Activated CD4-positive, CD25-positive, alpha-beta regulatory T cell treated with anti-CD3 and anti-CD28 coated beads, Interleukin-2, amount 50 U/mL, for 16 hours (primary cell): Measurements from ENCODE around the gene LZTS2.

ENCODE experiments used
- DNase-seq: peaks from one replicate; pipeline ENCODE4 v3.0.0-alpha.2; 2020; ENCODE audit warnings: low read depth, low spot score

The LZTS2 gene

DNA sequence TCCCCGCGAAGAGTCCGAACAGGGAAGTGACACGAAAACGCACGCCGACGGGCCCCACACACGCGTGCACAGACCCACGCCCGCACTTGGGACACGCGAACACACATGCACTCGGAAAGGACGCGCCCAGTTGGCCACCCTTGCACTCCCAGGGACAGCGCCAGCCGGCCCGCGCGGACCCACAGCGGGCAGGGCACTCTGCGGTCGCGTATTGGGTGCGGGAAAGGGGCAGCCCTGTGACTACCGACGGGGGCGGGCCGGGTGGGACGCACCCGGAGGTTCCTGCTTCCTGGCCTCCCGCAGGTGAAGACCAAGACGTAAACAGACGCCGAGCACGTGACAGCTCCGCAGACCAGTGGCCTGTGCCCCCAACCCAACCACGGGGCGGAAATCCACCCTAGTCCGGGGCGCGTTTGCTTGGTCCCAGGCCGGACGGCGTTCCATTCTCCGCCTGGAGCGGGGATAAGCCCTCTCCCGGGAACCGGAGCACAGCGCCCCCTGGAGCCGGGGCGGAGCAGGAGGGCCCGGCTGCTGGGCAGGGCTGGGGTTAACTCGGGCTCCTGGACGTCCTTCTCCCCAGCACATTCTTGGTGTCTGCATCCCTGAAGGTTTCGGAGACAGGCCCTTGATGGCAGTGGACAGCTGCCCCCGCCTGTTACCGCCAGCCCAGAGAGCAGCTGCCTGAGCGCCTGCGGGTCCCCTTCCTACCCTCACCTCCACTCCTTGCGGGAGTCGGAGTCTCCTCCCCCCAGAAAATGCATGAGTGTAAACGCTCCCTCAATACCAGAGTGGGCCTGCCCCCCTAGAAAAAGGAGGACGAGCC is 2.0 kb upstream of the LZTS2 start:
- peak; percentile 49 for DNase-seq

DNA sequence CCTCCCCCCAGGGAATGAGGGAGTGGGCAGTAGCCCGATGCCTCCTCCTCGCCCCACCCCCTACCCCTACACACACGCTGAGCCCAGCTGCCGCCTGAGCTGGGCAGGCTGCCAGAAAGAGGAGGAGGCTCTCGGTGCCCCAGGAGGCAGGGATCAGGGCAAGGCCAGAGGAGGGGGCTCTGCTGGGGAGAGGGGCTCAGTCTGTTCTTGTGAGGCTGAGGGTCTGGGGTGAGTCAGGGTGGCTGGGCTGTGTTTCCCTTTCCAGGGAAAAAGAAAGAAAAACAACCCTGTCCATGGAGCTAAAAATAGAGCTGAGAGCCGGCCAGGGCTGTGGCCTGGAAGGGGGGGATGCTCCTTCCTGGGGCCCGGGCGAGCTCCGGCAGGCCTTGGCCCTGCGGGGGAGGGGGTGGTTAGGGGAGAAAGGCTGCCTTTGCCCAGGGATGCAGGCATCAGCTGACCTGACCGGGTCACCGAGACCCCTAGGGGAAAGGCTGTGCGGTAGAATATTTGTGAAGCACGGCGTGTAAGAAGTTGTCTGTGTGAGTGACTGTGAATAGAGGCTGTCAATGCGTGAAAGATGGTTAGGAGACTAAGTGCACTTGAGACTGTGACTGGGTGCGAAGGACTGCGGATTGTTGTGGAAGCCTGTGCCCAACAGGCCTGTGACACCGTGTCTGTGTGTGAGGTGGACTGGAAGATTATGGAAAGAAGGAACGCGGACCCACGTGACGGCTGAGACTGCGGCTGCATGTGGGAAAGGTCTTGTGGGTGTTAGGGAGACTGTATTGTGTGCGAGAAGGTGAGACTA is 1.2 kb upstream of the LZTS2 start:
- DNase-seq, result peak; percentile 39

DNA sequence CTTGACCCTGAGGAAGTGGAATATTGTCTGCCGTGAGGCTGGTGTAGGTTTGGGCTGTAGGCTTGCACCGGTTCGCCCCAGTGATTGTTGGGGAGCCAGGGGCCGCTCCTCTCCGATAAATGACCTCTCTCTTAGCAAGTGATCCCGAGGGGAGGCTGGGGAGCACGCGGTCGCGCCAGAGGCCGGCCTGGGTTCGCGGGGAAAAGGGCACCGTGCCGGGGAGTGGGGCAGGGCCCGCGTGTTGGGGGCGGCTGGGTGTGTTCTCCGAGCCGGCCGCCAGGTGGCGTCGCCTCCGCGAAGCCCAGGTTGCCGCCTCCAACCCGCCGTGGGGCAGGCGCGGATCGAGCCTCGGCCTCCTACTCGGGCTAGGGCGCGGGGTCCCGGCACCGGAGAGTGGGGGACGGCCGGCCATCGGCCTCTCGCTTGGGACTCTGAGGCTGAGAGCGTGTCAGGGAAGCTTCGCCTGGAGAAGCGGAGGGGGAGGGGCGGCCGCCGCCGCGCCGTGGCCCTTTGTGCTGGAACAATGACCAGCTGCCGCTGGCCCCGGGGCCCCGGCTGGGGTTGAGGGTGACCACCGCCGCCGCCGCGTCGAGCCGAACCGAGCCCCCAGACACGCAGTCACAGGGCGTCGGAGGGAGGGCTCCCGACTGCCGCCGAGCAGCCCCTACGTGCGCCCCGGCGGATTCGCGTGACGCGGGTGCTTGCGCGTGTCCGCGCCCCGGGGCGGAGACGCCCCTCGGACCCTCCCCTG is 442 bp upstream of the LZTS2 start:
- peak; percentile 51 for DNase-seq

DNA sequence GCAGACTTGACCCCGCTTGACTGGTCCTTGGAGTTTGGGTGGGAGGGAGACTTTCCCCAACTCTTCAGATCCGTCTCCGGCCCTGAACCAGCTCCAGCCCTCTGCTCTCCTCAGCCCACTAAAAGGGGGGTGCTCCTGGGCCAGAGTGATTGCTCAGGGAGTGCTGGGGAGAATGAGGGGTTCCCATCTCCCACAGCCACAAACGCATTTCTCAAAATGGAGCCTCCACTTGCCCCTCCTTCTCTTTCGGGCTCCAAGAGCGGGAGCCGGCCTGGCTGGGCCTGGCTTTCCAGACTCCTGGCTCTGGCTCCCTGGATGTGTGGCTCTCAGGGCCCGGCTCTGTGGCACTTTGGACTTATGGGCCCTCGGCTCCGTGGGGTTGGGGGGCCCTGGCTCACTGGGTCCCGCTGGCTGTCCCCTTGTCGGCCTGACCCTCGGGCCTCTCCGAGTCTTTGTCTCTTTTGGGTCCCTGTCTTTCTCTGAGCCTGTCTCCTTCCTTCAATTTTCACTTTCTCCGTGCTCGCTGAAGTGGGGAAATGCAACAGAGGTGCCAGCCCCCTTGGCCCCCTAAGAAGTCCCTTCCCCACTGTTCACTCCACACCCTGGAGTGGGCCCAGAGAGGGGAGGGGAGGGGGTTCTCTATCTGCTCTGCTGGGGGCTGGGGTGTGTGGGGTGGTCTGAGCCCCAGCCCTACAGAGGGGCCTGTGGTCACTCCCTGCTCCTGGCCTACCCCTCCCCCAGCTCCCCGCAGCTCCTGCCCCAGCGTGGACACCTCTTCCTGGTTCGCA is 713 bp downstream of the LZTS2 start:
- no peak for DNase-seq

DNA sequence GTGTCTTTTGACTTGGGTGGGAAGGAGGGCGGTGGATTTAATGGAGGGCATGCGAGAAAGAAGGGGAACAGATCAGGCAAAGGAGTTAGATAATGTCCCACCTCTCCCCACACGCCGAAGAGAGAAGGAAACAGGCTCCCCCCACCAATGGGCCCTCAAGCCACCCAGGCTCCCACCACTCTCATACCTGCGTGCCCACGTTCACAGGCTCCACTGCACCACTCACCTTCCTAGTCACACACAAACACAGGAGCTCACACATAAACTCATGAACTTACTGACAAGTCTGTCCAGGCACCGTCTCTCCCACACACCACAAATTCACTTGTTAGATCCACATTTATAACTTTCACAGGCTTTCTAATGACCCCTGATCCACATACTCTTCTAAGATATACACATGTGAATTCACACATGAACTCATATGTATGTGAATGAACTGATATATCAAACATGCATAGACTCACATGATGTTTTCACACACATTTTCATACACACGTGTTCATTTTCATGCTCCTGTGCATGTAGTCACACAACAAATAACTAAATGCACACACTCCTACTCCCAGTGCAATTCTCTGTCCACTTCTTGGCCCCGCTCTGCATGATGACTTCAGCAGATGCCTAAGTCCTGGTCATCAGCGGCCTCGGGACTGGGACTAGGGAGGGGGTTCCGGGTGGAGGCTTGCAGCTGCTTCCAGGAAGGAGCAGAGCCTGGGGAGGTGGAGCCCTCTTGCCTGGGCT is 1.5 kb downstream of the LZTS2 start:
- no peak for DNase-seq

DNA sequence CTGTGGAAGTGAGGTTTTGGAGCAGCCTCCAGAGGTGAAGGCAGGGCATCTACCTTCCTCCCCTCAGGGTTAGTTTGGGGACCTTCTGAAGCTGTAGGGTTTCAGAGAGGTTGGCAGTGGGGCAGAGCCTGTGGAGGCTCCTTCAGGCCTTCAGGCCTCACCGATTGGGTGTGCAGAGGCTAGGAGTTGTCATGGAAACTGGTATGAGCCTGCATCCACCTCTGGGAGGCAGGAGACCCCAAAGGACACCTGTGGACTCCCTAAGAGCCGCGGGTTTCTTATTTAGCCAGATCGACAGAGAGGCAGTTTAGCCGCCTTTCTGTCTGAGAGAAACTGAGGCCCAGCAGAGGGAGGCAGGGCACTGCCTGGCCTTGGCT is 2.0 kb downstream of the LZTS2 start:
- DNase-seq, result no peak

DNA sequence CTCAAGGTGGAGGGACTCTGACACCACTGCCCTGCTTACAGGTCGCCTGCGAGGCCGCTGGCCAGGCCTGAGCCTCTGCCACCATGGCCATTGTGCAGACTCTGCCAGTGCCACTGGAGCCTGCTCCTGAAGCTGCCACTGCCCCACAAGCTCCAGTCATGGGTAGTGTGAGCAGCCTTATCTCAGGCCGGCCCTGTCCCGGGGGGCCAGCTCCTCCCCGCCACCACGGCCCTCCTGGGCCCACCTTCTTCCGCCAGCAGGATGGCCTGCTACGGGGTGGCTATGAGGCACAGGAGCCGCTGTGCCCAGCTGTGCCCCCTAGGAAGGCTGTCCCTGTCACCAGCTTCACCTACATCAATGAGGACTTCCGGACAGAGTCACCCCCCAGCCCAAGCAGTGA is 2.8 kb downstream of the LZTS2 start:
- DNase-seq, result no peak

GRCh38 chr10:101003639-101004206 is 4.1 kb downstream of the LZTS2 start:
- DNase-seq, result no peak

DNA sequence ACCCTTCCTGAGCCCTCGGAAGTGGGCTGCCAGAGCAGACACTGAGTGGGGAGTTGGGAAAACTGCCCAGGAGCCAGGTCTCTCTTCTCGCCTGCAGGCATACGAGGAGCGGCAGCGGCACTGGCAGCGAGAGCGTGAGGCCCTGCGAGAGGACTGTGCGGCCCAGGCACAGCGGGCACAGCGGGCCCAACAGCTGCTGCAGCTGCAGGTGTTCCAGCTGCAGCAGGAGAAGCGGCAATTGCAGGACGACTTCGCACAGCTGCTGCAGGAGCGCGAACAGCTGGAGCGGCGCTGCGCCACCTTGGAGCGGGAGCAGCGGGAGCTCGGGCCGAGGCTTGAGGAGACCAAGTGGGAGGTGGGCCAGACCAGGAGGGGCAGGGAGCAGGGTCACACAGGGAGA is 5.8 kb downstream of the LZTS2 start:
- DNase-seq, result no peak

- no peak for DNase-seq
Observed at GRCh38 chr10:101005869-101006567, 6.4 kb downstream of the LZTS2 start.

GRCh38 chr10:101006593-101007098 is 7.0 kb downstream of the LZTS2 start:
- no peak for DNase-seq

DNA sequence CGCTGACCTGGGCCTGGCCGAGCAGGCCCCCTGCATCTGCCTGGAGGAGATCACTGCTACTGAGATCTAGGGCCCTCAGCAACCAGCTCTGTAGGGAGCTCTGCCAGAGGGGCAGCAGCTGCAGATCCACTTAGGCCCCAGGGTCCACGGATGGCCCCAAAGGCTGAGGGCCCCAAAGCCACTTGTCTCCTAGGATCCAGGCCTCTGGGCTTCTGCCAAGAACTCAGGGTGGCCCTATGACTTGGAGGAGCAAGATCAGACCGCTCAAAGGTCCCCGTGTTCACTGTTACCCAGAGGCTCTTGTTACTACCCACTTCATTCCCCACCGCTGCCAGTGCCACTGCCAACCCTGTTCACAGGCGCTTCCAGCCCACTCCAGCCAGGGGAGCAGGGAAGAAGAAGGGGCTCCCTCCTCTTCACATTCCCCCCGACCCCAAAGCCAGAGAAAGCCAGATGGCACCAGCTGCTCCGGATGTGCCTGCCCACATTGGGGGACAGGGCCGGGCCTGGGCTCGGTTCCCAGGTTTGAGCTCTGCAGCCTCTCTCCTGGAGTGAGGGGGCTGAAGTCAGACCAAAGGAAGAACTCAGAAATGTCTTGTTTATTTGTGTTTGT is 7.6 kb downstream of the LZTS2 start:
- DNase-seq, result no peak

GRCh38 chr10:101007915-101008822 is 8.6 kb downstream of the LZTS2 start:
- DNase-seq, result no peak

GRCh38 chr10:101008823-101009423 is 9.3 kb downstream of the LZTS2 start:
- no peak for DNase-seq

DNA sequence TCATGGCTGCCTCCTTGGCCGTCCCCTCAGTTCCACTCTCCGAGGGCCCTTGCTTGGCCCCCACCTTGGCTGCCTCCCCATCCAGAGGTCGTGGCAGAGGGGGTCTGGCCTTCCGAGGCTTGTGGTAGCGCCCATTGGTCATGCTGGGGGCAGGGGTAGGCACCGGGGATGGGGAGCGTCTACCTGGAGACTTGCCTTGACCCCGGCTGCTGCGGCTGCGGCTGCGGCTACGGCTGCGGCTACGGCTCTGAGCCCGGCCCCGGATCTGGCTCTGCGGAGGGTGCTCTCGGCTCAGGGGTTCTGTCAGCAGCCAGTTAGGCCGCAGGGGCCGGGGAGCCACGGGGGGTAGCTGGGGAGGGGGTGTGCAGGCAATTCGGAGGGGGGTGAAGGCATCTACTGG is 10.7 kb downstream of the LZTS2 start:
- DNase-seq, result no peak

GRCh38 chr10:101011517-101012423 is 12.2 kb downstream of the LZTS2 start:
- no peak for DNase-seq
